GM19328 (cell line): ENCODE data around the gene CMTM7.

Experiments
- ATAC-seq: cut with Tn5 transposase; IDR thresholded peaks from one replicate; pipeline ENCODE4 v1.9.1; 2021; ENCODE audit warnings: mild to moderate bottlenecking, moderate library complexity; ENCODE audit not compliant: unreplicated experiment

The CMTM7 gene

GRCh38 chr3:32435911-32436815, 44.5 kb downstream of the CMTM7 start:
- ATAC-seq: no peak

GRCh38 chr3:32436816-32437189, 45.1 kb downstream of the CMTM7 start:
- ATAC-seq: no peak

- no peak for ATAC-seq
These were observed 46.2 kb downstream of the CMTM7 start for GRCh38 chr3:32437896-32438295.

GRCh38 chr3:32438596-32439344, 47.1 kb downstream of the CMTM7 start:
- peak; percentile 93 for ATAC-seq

GRCh38 chr3:32439421-32439820, 47.8 kb downstream of the CMTM7 start:
- peak; percentile 30 for ATAC-seq

GRCh38 chr3:32440611-32441350, 49.1 kb downstream of the CMTM7 start:
- no peak for ATAC-seq

- no peak for ATAC-seq
These were observed 51.1 kb downstream of the CMTM7 start for GRCh38 chr3:32442766-32443165.

GRCh38 chr3:32443478-32443877, 51.8 kb downstream of the CMTM7 start:
- no peak for ATAC-seq

GRCh38 chr3:32447865-32448400, 56.3 kb downstream of the CMTM7 start:
- no peak for ATAC-seq

GRCh38 chr3:32448686-32449474, 57.2 kb downstream of the CMTM7 start:
- ATAC-seq: no peak

- ATAC-seq: no peak
These were observed 58.0 kb downstream of the CMTM7 start for GRCh38 chr3:32449691-32450090.

- no peak for ATAC-seq
These were observed 58.8 kb downstream of the CMTM7 start for GRCh38 chr3:32450426-32450825.

GRCh38 chr3:32450992-32451659, 59.5 kb downstream of the CMTM7 start:
- ATAC-seq: no peak

GRCh38 chr3:32452009-32452408, 60.4 kb downstream of the CMTM7 start:
- ATAC-seq: no peak

- ATAC-seq: no peak
These were observed 61.7 kb downstream of the CMTM7 start for GRCh38 chr3:32453346-32453745.

GRCh38 chr3:32454111-32454510, 62.5 kb downstream of the CMTM7 start:
- ATAC-seq: no peak

GRCh38 chr3:32454731-32455608, 63.3 kb downstream of the CMTM7 start:
- ATAC-seq: no peak

- no peak for ATAC-seq
These were observed 64.2 kb downstream of the CMTM7 start for GRCh38 chr3:32455609-32456428.
